ENCODE data around the gene IRX6. TPM values are rescaled to one million over a fixed set of nuclear protein-coding genes. Genes with fewer than 3 reads are reported as not detected.

IRX6 gene
- total and polyA plus RNA-seq, 2 donors (not counting 3 experiments of a cell fraction or from before 2014, with no cell fraction given) = not detected

DNA sequence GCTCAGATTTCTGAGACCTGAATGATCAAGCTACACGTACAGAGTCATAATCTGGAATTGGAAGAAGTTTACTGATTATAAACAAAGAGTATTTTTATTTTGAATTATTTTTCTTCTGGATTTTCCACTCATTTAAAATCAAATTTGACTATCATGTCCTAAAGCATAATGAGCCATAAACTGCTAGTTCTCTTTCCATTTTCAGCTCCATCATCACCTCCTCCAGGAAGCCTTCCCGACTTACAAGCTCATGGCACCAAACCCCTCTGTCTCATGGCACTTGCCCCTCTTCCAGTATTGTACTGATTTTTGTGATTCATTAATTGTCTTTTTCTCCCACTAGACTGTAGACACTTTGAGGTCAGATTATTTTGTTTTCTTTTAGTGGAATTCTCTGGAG, 35.9 kb downstream of the IRX6 start:
- CTCF ChIA-PET = interaction anchor here (0.7 to 1.6 kb wide), 2 partner anchors 13 to 76 kb away, joined by 3 to 4 read pairs; no protein-coding TSS in a partner anchor
- POLR2A ChIA-PET = no interaction called here
- intact Hi-C loops (cut with micrococcal nuclease) (no loop called here), dilution Hi-C loops (cut with MboI; ENCODE audit: extremely low pct_ligation_motif_present, low sequenced_read_pairs) (no loop called here)
- no peaks in the 10 kb centered on the region for H3K9me3 ChIP-seq (replicated peaks; ENCODE audit: control insufficient read depth, insufficient read depth, low read length)
- H3K27me3 ChIP-seq (ENCODE audit: control insufficient read depth in 2 of 2, insufficient read depth in 2 of 2, low read length in 2 of 2) = peaks cover 0 to 2% of the 10 kb centered on the region in 2 experiments
- TF ChIP-seq GATA2 (IDR thresholded peaks at IDR 0.05; ENCODE audit: insufficient read depth, insufficient read length, low read depth, low read length) (no peak), EZH2 (IDR thresholded peaks at IDR 0.05; ENCODE audit: borderline replicate concordance, low read depth, low read length, severe bottlenecking) (no peak), POLR2A (IDR thresholded peaks at IDR 0.05; ENCODE audit: low read depth, low read length) (no peak), FOS (IDR thresholded peaks at IDR 0.05; ENCODE audit: borderline replicate concordance, insufficient read depth, low read length) (no peak), POLR2AphosphoS5 (IDR thresholded peaks at IDR 0.05; ENCODE audit: insufficient read depth, low read depth, low read length) (no peak), JUN (IDR thresholded peaks at IDR 0.05; ENCODE audit: borderline replicate concordance, insufficient read depth, insufficient read length, low read depth) (no peak), MYC (IDR thresholded peaks at IDR 0.05; ENCODE audit: low read depth, low read length) (no peak)
- TF ChIP-seq, protein P1, sequence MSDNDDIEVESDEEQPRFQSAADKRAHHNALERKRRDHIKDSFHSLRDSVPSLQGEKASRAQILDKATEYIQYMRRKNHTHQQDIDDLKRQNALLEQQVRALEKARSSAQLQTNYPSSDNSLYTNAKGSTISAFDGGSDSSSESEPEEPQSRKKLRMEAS (IDR thresholded peaks at IDR 0.05; ENCODE audit: insufficient read depth, insufficient read length) = no peak
- TF ChIP-seq, protein P2, sequence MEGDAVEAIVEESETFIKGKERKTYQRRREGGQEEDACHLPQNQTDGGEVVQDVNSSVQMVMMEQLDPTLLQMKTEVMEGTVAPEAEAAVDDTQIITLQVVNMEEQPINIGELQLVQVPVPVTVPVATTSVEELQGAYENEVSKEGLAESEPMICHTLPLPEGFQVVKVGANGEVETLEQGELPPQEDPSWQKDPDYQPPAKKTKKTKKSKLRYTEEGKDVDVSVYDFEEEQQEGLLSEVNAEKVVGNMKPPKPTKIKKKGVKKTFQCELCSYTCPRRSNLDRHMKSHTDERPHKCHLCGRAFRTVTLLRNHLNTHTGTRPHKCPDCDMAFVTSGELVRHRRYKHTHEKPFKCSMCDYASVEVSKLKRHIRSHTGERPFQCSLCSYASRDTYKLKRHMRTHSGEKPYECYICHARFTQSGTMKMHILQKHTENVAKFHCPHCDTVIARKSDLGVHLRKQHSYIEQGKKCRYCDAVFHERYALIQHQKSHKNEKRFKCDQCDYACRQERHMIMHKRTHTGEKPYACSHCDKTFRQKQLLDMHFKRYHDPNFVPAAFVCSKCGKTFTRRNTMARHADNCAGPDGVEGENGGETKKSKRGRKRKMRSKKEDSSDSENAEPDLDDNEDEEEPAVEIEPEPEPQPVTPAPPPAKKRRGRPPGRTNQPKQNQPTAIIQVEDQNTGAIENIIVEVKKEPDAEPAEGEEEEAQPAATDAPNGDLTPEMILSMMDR (IDR thresholded peaks at IDR 0.05; ENCODE audit: extremely low read depth in 1 of 2, insufficient read depth in 1 of 2, low read depth in 1 of 2, low read length in 2 of 2) = no peak
- H3K9ac ChIP-seq (replicated peaks; ENCODE audit: extremely low read depth, insufficient read depth, low read length) = no peak overlapping the region
- no peaks in the 10 kb centered on the region for H4K20me1 ChIP-seq (replicated peaks; ENCODE audit: control insufficient read depth, extremely low read depth, insufficient read depth, low read length)
- no TSS peak for BruUV-seq (replicated peaks)
- no peak overlapping the region for H3K4me2 ChIP-seq (ENCODE audit: insufficient read depth, low read length)
- no peaks in the 10 kb centered on the region for H3K36me3 ChIP-seq (ENCODE audit: control insufficient read depth in 2 of 2, extremely low read depth in 1 of 2, insufficient read depth in 2 of 2, low read length in 2 of 2)
- no peaks in the 10 kb centered on the region for H3K79me2 ChIP-seq (ENCODE audit: control insufficient read depth, insufficient read depth, low read length)
- DNase-seq (ENCODE audit: low read depth, low spot score) = no peak
- no peaks in the 10 kb centered on the region for H3K4me1 ChIP-seq (ENCODE audit: control insufficient read depth, extremely low read depth, insufficient read depth, low read length)
- no peak overlapping the region for H3K27ac ChIP-seq (ENCODE audit: insufficient read depth, low read depth, low read length)
- H3K4me3 ChIP-seq (replicated peaks in 1 of 3; ENCODE audit: insufficient read depth in 1 of 3, low read depth in 1 of 3, low read length in 3 of 3) = no peak overlapping the region
- FAIRE-seq = no peak
- H3K9me1 ChIP-seq (replicated peaks; ENCODE audit: control insufficient read depth, extremely low read depth, insufficient read depth, low read length) = no peaks in the 10 kb centered on the region
- H2AFZ ChIP-seq (ENCODE audit: low read depth, low read length) = no peak overlapping the region

All from endothelial cell of umbilical vein (primary cell).